ENCODE results near the gene KANK4.

DNA sequence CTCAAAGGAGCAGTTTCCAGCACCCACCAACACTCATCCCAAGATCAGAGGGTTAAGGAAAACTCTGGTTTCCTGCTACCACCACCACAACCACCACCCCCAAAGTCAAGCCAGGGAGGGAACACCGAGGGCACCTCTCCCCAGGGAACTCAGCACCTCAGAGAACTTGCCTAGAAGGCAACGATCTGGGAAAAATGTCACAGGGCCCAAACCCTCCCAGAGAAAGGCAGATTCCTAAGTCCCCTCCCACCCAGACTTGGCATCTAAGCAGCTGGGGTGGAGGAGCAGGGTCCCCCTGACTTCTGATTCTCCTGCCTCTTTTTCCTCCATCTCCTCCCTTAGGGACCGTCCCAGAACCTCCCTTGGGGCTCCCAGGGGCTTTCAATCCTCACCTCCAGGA lies 10.6 kb downstream of the KANK4 start:
- TF ChIP-seq, protein P1, sequence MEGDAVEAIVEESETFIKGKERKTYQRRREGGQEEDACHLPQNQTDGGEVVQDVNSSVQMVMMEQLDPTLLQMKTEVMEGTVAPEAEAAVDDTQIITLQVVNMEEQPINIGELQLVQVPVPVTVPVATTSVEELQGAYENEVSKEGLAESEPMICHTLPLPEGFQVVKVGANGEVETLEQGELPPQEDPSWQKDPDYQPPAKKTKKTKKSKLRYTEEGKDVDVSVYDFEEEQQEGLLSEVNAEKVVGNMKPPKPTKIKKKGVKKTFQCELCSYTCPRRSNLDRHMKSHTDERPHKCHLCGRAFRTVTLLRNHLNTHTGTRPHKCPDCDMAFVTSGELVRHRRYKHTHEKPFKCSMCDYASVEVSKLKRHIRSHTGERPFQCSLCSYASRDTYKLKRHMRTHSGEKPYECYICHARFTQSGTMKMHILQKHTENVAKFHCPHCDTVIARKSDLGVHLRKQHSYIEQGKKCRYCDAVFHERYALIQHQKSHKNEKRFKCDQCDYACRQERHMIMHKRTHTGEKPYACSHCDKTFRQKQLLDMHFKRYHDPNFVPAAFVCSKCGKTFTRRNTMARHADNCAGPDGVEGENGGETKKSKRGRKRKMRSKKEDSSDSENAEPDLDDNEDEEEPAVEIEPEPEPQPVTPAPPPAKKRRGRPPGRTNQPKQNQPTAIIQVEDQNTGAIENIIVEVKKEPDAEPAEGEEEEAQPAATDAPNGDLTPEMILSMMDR (IDR thresholded peaks at IDR 0.05) = no peak
- no peak for TF ChIP-seq POLR2A (IDR thresholded peaks at IDR 0.05)
